Measurements from ENCODE around the gene ECI2.

DNA sequence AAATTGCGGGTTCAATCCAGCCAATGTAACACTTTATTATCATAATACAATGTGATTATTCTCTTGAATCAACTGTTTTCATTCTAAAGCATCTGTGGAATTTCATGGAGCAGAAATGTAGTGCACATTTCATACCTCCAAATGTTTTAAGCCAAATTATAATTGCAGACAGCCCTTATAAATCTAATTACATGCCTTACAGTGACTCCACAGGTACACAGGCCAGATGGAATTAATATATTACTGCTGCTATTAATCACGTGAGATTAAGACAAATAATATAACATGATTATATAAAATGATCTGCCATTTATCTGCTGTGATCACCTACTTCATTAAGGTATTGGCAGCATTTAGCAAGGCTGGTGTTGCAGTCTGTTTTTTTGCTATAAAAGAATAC, 9.7 kb upstream of the ECI2 start:
- TF ChIP-seq, protein P1, sequence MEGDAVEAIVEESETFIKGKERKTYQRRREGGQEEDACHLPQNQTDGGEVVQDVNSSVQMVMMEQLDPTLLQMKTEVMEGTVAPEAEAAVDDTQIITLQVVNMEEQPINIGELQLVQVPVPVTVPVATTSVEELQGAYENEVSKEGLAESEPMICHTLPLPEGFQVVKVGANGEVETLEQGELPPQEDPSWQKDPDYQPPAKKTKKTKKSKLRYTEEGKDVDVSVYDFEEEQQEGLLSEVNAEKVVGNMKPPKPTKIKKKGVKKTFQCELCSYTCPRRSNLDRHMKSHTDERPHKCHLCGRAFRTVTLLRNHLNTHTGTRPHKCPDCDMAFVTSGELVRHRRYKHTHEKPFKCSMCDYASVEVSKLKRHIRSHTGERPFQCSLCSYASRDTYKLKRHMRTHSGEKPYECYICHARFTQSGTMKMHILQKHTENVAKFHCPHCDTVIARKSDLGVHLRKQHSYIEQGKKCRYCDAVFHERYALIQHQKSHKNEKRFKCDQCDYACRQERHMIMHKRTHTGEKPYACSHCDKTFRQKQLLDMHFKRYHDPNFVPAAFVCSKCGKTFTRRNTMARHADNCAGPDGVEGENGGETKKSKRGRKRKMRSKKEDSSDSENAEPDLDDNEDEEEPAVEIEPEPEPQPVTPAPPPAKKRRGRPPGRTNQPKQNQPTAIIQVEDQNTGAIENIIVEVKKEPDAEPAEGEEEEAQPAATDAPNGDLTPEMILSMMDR (IDR thresholded peaks at IDR 0.05), result no peak
- TF ChIP-seq POLR2A (IDR thresholded peaks at IDR 0.05), result no peak

Measured in thyroid gland (tissue), 4 donors.